NCI-H2227 treated with DMSO at 0.1 percent for 48 hours (cell line): ENCODE measurements around the gene RASGRP4.
"Not testable (repeated sequence)": the region's sequence is repeated elsewhere in the genome, so short reads cannot be mapped to it uniquely, and the experiment has no call there.

ENCODE experiments used
- DNase-seq: peaks from one replicate; lab custom pipeline; 2025; lab: John Stamatoyannopoulos, UW

Gene RASGRP4

DNA sequence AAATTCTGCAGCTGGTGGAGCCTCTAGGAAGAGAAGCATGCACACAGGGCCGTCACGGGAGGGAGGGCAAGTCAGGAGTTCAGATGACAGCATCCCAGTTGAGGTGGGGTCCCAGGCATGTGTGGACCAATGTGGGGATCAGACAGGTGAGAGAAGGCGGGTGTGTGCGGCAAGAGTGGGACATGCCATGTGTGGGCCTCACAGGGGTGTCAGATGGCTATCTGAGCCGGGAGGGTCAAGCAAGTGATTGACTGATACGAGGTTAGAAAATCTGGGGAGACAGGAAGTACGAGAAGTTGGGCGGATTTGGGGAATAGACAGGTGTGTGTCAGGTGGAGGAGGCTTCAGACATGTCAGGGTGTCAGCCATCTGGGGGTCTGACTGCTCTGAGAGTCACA, 8.9 kb downstream of the RASGRP4 start:
- DNase-seq = no peak

DNA sequence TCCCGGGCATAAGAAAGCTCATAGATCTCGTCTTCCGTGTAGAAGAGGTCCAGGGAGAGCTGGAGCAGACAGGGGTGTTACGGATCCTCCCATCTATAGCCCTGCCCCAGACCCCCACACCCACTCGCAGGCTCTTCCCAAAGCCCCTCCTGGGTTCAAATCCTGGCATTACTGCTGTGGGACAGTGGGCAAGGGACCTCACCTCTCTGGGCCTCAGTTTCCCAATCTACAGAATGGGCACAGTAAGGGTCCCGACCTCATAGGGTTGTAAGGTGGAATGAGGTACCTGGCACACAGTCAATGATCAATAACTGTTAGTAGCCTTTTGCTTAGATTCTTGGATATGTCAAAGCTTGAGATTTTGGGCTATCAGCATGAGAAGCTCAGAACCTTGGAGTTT, 12.6 kb downstream of the RASGRP4 start:
- DNase-seq = no peak

DNA sequence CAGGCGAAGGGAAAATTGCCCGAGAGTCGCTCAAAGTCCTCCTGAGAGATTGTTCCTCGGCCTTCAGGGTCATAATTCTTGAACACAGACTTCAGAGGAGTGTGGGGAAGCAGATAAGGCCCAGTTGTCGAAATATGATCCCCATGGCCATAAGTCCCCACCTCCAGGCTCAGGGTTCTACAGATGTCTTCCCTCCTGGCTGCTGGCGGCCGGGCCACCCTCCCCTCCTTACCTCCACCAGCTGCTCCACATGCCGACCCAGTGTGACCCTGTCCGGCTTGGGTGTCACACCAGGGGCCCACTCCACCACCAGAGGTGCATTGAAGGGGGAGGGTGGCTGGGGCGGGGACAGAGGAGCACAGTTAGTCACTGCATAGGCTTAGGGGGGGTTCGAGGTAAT, 13.1 kb downstream of the RASGRP4 start:
- no peak for DNase-seq

DNA sequence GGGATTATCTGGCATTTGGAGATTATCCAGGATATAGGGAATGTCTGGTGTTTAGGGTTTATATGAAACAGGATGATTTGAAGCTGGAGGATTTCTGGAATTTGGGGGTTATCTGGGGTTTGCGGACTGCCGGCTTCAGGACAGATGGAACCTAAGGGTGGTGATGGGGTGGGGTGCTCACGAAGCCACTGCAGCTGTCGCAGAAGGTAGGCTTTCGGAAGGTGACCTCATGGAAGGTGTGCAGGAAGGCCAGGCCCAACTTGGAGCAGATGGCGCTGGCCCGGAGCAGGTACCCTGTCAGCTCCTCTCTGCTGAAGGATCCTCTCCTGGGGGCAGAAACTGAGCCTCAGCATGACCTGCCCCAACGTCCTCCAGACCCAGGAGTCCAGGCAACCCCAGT, 13.5 kb downstream of the RASGRP4 start:
- DNase-seq = no peak

DNA sequence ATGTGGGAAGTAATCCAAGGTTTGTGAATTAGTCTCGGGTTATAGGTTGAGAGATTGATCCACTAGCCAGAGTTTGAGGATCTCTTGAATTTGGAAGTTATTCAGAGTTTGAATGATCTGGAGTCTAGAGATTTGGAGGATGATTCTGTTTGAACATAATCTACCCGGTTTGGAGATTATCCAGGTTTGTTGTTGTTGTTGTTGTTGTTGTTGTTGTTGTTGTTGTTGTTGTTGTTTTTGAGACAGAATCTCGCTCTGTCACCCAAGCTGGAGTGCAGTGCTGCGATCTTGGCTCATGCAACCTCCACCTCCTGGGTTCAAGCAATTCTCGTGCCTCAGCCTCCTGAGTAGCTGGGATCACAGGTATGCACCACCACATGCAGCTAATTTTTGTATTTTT, 14.1 kb downstream of the RASGRP4 start:
- DNase-seq = not testable (repeated sequence)

DNA sequence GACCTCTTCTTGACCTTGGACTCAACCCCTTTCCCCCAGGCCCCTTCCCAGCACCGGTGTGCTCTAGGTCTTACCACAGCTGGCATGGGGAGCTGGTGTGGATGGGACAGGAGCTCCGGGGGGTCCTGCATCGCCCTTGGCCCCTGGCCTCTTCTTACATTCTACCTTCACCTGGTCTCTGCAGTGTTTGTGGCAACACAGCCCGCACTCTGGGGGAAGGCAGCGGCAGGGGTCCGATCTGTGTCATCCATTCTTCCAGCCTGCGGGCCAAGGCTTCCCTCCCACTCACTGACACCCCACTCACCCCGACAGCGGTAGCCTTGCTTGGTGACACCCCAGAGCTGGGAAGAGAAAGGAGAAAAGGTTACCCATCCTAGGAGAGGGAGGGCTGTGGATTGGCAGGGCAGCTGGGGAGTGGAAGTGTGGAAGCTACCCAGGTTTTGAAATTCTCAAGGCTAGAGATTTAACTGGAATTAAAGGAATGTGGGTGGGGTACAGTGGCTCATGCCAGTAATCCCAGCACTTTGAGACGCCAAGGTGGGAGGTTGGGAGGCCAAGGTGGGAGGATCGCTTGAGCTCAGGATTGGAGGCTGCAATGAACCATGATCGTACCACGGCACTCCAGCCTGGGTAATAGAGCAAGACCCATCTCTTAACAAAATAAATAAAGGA, 14.8 kb downstream of the RASGRP4 start:
- DNase-seq = no peak

DNA sequence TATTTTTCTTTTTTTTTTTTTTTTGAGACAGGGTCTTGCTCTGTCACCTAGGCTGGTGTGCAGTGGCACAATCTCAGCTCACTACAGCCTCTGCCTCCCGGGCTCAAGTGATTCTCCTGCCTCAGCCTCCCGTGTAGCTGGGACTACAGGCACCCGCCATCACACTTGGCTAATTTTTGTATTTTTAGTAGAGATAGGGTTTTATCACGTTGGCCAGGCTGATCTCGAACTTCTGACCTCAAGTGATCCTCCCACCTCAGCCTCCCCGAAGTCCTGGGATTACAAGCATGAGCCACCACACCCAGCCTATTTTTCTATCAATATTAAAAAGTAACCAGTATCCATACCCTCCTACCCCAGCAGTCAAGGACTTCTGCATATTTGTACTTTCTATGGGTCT, 15.6 kb downstream of the RASGRP4 start:
- DNase-seq = not testable (repeated sequence)

DNA sequence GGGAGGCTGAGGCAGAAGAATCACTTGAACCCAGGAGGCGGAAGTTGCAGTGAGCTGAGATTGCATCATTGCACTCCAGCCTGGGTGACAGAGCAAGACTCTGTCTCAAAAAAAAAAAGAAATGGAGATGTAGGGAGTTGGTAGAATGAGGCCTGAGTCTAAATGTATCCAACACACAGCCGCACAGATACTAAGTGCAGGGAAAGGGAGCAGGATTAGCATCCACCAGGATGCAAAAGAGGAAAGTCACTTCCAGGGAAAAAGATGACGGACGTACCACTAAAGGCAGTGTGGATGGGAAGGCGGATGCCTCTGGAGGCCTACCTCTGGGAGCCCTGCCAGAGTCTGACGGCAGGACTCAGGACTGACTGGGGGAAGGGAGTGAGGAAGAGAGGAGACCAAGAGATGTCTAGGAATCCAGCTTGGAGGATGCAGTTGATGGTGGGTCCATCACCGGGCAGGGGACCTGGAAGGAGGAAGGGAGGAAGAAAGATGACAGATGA, 16.3 kb downstream of the RASGRP4 start:
- DNase-seq = no peak

DNA sequence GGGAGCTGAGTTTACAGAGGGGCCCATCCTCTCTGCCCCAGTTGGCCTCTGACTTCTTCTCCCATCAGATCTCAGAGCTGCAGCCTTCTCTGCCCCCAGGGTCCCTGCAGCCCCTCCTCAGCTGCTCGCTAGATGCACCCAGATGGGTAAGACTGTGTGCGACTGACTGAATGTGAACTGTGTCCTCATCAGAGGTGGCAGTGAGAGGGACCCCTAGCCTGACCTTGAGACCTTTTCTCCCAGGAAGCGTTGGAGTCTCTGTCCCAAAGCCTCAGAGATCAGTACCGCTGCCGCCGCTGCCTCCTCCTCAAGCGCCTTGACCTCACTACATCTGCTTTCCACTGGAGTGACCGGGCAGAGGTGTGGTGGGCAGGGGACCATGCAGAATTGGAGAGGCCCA, 20.7 kb downstream of the RASGRP4 start:
- no peak for DNase-seq

DNA sequence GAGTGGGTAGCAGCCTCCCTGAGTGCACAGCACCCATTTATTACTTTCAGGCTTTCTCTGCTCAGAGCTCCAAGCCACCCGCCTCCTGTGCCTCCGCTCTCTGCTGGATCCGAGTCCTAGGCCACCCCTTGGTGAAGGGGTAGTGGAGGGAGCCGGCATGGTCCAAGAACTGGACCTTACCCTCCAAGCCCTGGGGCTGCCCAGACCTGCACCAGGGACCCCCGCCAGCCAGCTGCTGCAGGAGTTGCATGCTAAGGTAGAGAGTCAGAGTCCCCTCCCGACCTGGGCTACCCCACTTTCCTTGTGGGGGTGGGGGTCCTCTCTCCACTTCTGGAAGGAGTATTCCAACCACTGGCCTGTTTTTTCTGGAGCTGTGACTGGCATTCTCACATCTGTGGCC, 21.2 kb downstream of the RASGRP4 start:
- no peak for DNase-seq

DNA sequence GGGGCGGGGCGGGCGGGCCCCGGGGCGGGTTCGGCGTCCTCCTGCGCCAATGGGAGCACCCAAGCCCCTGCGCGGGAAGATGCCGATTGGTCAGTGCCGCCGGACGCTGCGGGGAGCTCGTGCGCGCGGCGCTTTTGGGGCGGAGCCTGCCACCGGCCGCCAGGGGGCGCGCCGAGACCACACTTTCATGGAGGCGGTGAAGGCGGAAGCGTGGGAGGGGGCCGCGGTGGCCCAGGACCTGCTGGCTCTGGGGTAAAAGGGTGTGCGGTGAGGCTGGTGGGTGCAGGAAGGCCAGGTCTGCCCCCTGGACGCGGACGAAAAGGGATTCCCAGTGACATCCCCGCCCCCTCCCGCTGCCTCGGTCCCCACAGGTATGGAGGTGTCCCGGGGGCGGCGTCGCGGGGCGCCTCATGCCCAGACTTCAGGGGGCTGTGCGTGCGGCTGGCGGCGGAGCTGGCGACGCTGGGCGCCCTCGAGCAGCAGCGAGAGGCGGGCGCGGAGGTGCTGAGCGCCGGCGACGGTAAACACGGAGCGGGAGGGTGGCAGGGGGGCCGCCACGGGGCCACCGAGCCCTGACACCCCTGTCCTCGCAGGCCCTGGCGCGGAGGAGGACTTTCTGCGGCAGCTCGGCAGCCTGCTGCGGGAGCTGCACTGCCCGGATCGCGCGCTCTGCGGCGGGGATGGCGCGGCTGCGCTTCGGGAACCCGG, 22.9 kb downstream of the RASGRP4 start, which contains the start of gene FAM98C:
Gene FAM98C, plus strand, starts transcription at position 127 of the 708 bp plus-strand sequence. Its CDS starts 61 bp downstream, at position 188.
- DNase-seq = peak; percentile 100

DNA sequence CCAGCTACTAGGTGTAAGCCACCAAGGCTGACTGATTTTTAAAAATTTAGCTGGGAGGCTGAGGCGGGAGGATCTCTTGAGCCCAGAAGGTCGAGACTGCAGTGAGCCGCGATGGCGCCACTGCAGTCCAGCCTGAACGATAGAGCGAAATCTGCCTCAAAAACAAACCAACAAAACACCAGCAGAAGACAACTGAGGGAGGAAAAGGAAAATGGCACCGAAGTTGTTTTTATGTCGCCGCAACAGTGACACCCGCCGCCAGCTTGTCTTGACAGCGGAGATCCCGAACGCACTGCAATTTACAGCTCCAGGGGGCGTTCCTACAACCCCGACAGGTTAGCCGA, 23.4 kb downstream of the RASGRP4 start:
- no peak for DNase-seq

DNA sequence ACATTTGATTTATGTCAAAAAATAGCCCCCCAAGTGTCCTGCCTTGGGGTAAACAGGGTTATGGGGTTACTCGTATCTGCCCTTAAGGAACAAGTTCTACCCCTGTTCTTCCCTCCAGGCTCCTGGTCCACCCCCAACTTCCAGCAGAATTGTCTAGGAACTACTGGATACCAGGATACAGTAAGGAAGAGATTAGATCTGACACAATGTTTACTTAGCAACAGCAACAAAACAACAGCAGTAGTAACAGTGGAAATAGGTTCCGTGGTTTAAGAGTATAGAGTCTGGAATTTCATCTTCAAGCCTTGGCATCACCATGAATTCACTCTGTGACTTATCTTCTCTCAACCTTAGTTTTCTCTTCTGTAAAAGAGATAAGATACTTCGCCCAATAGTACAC, 24.9 kb downstream of the RASGRP4 start:
- DNase-seq = no peak

DNA sequence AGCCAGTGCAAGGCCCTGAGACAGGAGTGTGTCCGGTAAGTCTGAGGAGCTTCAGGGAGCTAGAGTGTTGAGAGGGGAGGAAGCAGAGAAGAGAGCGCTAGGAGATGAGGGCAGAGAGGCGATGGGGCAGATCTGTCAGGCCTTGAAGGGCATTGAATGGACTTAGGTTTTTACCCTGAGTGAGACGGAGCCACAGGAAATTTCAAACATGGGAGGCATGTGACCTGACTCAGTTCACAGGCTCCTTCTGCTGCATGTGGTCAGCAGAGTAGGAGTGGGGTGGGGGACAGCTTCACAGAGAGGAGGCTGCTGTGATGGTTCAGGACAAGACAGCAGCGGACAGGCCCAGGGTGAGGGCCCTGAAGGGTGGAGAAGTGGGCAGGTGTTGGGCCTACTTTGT, 25.7 kb downstream of the RASGRP4 start:
- DNase-seq = no peak

DNA sequence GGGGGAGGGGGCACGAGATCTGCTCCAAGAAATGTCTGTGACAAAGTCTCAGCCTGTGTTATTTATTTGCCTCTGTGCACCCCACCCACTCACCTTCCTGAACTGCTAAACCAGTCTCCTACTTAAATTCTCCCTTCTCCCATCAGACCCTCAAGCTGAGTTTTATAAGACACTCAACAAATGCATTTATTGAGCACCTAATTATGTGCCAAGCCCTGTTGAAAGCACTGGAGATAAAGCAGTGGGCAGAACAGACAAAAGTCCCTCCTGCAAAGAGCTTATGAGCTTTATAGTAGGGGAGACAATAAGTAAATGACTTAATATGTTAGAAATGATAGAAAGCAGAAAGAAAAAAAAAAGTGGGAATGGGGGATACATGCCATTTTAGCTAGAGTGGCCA, 26.5 kb downstream of the RASGRP4 start:
- no peak for DNase-seq

DNA sequence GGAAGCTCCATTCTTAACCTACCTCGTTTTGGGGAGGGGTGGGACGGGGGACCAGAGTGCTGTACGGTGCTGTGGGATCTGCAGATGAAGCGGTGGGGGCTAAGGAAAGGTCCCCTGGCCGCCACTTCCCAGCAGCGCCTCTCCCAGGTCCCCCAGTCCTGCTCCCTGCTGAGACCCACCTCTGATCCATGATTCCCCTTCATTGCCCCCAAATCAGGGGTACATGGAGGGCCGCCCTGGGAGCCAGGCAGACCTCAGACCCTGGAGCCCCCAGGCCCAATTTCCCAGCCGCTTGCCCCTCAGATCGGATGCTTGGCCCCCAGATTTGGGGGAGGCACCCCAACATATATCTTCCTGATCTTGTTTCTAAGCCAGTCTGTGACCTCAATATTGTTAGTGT, 26.9 kb downstream of the RASGRP4 start:
- DNase-seq = no peak

DNA sequence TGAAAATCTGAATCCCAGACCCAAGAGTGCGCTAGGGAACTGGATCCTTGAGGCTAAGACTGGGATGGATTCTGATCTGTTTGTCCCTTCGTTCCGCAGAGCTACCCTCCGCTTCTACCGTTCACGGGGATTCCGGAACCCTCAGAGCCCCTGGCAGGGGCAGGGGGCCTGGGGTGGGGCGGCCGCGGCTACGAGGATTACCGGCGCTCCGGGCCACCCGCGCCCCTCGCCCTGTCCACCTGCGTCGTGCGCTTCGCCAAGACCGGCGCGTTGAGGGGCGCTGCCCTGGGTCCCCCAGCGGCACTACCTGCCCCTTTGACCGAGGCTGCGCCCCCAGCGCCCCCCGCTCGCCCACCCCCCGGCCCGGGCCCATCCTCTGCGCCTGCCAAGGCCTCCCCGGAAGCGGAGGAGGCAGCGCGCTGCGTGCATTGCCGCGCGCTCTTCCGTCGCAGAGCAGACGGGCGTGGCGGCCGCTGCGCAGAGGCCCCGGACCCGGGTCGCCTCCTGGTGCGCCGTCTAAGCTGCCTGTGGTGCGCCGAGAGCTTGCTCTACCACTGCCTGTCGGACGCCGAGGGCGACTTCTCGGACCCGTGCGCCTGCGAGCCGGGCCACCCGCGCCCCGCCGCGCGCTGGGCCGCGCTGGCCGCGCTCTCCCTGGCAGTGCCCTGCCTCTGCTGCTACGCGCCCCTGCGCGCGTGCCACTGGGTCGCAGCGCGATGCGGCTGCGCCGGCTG, 30.5 kb downstream of the RASGRP4 start:
- DNase-seq = no peak

DNA sequence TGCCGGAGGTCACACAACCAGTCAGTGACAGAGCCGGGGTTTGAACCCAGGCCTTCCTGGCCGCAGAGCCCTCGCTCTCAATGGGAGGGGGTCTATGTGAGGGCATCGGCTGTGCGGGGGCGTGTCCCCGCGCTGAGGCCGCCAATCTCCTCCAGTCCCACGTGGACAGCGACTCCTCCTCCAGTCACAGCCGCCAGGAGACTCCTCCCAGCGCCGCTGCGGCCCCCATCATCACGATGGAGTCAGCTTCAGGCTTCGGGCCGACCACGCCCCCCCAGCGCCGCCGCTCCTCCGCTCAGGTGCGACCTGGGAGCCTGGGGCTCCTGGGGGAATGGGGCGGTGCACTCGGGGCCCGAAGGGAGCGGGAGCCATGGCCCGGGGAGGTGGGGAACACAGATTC, 31.5 kb downstream of the RASGRP4 start:
- DNase-seq = no peak

DNA sequence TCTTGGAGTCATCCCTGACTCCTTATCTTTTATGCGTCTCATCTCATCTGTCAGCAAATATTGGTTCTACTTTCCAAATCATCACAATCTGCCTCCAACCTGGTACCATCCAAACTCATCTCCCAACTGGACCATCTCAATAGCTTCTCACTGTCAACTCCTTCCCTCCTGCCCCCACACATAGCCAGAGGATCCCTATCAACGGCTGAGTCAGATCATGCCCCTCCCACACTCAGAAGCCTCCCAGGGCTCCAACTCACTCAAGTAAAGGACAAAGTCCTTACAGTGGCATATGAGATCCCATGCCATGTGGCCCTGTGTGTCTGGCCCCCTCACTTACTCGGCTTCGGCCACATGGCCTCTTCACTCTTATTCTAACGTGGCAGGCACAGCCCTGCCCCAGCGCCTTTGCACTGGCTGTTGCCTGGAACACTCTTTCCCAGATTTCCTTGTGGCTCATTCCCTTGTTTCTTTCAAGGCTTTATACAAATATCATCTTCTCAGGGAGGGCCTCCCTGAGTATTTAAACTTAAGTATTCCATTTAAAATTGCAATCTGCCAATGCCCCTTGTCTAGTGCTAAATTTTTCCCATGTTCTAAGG, 33.2 kb downstream of the RASGRP4 start:
- DNase-seq = no peak

DNA sequence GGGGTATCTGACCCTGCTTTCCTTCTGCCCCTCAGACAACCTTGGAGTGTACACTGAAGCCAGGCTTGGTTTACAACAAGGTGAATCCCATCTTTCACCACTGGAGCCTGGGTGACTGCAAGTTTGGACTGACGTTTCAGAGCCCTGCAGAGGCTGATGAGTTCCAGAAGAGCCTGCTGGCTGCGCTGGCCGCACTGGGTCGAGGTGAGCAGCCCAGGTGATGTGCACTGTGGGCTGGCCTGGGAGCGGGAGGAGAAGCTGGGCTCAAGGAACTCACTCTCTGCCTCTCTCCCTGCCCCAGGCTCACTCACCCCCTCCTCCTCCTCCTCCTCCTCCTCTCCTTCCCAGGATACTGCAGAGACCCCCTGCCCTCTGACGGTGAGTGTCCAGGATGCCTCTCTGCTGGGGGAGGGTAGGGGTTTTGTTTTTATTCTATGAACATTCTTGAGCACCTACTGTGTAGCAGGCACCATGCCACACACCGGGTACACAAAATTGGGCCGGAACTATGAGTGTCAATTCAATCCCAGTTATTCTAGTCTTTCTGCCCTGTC, 34.0 kb downstream of the RASGRP4 start:
- DNase-seq = no peak

DNA sequence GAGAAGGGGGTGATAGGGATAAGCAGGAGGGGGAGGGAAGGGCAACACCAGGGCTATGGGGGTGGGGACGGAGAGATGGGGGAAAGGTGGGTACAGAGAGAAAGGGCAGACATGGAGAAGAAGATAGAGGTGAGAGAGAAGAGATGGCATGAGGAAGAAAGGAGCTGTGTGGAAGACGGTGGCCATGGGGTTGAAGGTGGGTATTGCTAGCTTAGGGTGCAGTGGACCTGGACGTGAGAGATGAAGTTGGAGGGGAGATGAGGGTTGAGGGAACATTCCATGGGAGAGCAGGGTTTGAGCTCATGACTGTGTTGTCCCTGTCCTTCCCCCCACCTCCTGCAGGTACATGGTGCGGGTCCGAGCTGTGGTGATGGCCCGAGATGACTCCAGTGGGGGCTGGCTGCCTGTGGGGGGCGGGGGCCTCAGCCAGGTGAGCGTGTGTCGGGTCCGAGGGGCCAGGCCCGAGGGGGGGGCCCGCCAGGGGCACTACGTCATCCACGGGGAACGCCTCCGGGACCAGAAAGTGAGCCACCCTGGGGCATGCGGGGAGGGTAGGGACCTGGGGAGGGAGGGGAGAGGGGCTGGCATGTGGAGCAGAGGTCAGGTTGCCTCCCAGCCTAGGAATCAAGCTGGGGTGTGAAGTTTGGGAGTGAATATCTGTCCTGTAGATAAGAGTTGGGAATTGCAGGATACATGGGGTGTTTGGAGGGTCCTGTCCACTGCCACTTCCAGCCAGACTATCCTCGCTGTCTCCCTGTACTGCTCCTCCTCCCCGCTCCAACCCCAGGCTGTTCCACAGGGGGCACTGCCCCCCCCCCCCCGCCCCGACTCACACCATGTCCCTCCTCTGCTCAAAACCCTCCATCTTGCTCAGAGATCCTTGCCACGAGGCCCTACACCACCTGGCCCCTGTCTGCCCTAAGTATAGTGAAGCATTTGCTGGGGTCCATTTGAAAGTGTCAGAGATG, 35.8 kb downstream of the RASGRP4 start:
- DNase-seq = no peak
